GM04504 (cell line): ENCODE data around the gene CEP350.
A peak's percentile ranks its signal among the peaks of the same experiment; 100 is the strongest.
"Not testable (repeated sequence)": the region's sequence is repeated elsewhere in the genome, so short reads cannot be mapped to it uniquely, and the experiment has no call there.

ENCODE experiments used
- DNase-seq: peaks from one replicate; pipeline ENCODE4 v3.0.0-alpha.2; 2012; ENCODE audit warnings: low read depth

CEP350 gene

DNA sequence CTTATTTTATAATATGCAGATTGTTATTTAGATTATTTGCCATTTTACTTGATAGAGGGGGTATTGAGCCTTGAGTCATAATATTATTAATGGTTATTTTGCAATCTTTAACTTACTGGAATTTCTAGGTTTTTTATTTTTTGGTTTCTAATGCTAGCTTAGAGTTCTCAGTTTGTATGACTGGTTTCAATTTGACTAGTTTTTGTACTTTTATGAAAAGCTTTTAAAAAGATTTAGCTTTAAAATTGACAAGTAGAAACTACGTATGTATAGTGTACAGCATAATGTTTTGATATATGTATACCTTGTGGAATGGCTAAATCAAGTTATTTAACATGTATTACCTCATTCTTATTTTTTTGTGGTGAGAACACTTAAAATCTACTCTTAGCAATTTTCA lies 41.5 kb downstream of the CEP350 start:
- DNase-seq, result no peak

GRCh38 chr1:180000575-180000974 lies 46.0 kb downstream of the CEP350 start:
- no peak for DNase-seq

DNA sequence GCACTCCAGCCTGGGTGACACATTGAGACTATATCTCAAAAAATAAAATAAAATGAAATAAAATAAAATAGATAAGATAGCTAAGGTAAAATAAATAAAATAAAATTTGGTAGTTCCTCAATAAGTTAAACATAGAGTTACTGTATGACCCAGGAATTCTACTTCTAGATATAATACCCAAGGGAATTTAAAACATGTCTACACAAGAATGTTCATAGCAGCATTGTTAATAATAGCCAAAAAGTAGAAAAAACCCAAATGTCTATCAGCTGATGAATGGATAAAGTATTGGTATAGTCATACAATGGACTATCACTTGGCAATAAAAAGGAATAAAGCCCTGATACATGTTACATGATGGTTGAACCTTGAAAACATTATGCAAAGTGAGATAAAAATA lies 47.8 kb downstream of the CEP350 start:
- no peak for DNase-seq

- no peak for DNase-seq
Observed at GRCh38 chr1:180003026-180003695, 48.6 kb downstream of the CEP350 start.

GRCh38 chr1:180006762-180007161 lies 52.2 kb downstream of the CEP350 start:
- DNase-seq, result not testable (repeated sequence)

DNA sequence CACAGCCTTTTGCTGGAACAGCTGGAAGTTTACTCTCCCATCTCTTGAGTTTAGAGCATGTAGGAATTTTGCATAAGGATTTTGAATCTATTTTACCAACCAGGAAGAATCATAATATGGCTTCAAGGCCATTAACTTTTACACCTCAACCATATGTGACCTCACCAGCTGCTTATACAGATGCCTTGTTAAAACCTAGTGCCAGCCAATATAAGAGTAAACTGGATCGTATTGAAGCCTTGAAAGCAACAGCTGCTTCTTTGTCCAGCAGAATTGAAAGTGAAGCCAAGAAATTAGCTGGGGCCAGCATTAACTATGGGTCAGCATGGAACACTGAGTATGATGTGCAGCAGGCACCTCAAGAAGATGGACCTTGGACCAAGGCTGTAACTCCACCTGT lies 65.4 kb downstream of the CEP350 start:
- DNase-seq, result no peak

DNA sequence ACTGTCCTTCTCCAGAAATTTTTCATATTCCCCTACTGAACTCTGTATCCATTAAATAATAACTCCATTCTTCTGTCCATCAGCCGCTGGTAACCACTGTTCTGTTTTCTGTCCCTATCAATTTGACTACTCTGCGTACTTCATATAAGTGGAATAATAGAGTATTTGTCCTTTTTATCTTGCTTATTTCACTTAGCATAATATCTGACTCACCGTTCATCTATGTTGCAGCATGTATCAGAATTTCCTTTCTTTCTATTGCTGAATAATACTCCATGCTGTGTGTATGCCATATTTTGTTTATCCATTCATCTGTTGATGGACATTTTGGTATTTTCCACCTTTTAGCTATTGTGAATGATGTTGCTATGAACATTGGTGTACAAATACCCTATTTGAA lies 71.9 kb downstream of the CEP350 start:
- DNase-seq, result no peak

DNA sequence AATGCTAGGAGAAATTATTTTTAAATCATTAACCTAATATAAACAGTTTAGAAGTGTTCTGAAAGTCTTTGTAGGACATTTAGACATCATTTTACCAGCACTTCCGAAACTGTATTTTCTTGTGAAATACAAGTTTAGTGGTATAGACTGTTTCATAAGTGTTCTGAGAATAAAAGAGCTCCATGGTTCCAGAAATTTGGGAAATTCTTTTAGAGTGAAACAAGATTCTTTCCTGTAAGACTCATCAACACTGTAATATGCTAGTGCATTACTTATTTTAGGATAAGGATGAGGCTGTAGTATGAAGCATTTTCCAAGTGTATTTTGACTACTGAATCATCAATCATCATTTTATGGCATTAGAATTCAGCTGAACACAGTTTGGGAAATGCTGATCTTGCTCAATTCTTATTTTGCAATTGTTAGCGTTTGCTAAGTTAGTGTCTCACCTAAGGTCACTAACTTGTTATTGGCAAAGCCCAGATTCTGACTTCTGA lies 73.4 kb downstream of the CEP350 start:
- peak; percentile 83 for DNase-seq

GRCh38 chr1:180028864-180029263 lies 74.3 kb downstream of the CEP350 start:
- no peak for DNase-seq

DNA sequence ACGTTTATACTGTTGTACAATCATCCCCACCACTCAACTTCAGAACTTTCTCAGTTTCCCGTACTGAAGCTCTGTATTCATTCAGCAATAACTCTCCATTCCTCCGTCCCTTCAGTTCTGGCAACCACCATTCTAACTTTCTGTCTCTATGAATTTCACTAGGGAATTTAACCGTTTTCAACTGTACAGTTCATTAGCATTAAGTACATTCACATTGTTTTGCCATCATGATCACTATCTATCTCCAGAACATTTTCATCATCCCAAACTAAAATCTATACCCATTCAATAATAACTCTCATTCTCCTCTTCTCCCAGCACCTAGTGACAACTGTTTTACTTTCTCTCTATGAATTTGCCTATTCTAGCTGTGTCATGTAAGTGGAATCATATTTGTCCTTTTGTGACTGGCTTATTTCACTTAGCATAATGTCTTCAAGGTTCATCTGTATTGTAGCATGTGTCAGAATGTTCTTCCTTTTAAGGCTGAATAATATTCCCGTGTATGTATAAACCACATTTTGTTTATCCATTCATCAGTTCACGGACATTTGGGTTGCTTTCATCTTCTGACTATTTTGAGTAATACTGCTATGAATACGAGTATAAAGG lies 75.0 kb downstream of the CEP350 start:
- DNase-seq, result no peak

DNA sequence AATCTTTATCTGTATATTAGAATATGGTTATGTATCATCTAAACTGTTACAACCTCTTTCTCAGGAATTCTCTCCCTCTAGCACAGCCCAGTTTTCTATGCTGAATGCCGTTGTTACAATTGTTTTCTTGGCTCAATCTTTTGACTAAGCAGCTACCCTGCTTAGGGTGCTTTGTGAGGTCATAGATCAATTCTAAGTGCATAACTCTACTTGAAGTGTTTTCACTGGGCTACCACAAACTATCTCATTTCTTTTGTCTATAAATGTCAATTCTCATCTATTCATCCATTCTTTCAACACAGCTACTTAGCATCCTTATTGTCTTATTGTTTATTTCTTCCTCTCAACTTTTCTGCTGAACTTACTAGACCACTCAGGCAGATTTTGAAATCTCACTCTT lies 77.1 kb downstream of the CEP350 start:
- DNase-seq, result no peak

GRCh38 chr1:180033390-180033789 lies 78.8 kb downstream of the CEP350 start:
- DNase-seq, result no peak

DNA sequence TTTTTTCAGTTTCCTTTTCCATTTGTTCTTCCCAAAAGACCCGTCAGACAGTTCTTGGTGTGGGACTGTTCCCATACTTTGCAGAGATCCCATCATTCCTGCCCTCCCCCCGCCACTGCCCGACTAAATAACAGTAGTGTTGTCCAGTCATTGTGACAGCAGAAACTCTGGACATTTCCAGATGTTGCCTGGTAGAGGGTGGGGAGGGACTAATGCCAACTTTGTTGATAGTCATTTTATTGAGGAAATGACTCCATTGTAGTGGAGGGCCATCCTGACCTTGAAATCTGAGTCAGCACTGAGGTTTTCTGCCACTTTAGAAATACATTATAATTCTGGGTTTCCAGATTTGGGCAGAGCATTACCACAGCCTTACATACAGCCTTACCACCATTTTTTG lies 85.4 kb downstream of the CEP350 start:
- peak; percentile 65 for DNase-seq

- DNase-seq, result no peak
Observed at GRCh38 chr1:180041582-180041981, 87.0 kb downstream of the CEP350 start.

DNA sequence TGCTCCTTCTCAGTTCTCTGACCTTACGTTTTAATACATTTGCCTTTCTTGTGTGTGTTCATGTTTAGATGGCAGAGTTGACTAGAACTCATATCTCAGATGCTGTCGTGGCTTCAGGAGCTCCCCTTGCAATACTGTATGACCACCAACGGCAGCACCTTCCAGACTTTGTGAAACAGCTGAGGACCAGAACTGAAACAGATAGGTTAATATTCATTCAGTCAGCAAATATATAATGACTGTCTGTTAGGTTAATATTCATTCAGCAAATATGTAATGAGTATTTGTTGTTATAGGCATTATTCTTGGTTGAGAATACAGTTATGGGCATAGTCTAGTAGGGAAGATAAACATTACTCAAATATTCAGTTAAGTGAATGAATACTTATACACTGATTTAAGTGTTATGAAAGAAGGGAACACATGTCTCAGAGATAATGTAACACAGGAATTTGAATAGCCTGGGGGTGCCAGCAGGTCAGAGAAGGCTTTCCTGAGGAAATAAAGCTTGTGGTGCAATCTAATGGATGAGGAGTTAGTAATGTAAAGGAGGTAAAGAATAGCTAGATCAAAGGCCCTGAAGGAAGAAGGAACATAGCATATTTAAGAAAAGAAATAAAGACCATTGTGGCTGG lies 88.5 kb downstream of the CEP350 start:
- DNase-seq, result peak; percentile 17

GRCh38 chr1:180043785-180044184 lies 89.2 kb downstream of the CEP350 start:
- no peak for DNase-seq

- DNase-seq, result no peak
Observed at GRCh38 chr1:180046674-180047073, 92.1 kb downstream of the CEP350 start.

DNA sequence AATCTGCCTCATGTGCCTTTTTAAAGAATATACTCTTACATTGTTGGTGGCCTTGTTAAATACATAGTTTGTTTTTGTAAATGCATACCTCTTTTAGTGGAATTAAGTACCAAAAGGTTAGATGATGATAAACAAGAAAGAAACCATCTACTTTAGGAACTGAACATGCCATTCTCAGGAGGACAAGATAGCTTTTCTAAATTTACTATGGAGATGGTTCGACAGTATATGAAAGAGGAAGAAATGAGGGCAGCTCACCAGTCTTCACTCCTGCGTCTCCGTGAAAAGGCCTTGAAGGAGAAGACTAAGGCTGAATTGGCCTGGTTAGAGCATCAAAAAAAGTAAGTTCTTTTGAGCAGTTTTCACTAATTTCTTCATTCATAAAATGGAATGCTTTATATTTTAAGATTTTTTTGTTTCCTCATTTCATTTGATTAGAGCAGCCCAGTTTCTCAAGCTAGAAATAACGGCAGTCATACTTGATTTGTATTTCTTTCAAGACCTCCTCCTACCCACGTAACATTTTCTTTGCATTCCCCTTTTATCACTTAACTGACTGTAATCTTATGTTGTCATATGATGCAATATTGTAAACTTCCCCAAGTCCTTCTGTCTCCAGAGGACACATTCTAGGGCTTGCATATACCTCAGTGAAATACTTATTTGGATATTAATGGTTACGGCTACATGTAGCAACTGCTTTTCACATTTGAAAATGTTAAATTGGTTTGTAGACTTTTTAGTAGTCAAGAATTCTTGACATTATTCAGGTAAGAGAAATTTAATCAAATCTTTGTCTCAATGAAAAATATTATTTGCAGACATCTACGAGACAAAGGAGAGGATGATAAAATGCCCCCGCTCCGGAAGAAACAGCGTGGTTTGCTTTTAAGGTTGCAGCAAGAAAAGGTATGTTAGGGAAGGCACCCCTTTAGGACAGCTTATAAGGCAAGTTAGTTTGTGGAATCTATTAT lies 99.3 kb downstream of the CEP350 start:
- DNase-seq, result no peak

- DNase-seq, result no peak
Observed at GRCh38 chr1:180057883-180058396, 103.3 kb downstream of the CEP350 start.

- DNase-seq, result no peak
Observed at GRCh38 chr1:180061019-180061418, 106.4 kb downstream of the CEP350 start.

- DNase-seq, result no peak
Observed at GRCh38 chr1:180062452-180062971, 107.9 kb downstream of the CEP350 start.

GRCh38 chr1:180065408-180065807 lies 110.8 kb downstream of the CEP350 start:
- no peak for DNase-seq
